ENCODE data around the gene OSBPL10. TPM values are rescaled to one million over a fixed set of nuclear protein-coding genes. Genes with fewer than 3 reads are reported as not detected.

OSBPL10 gene
- total RNA-seq, 1 donor from 2014 or later, result 8.4 TPM

- no peaks in the 10 kb centered on the region for H3K79me2 ChIP-seq (ENCODE audit: low read depth)
- H3K27ac ChIP-seq, result no peak overlapping the region
- no peak overlapping the region for H3K27ac Mint-ChIP-seq
- H3K9ac ChIP-seq, result no peak overlapping the region
- H3K36me3 Mint-ChIP-seq, result no peaks in the 10 kb centered on the region
- no peak overlapping the region for H3K4me2 ChIP-seq
- no peak for DNase-seq (ENCODE audit: low spot score)
- H3K4me1 Mint-ChIP-seq, result peaks cover 3% of the 10 kb centered on the region
- no peaks in the 10 kb centered on the region for H3K36me3 ChIP-seq
- H3K4me3 ChIP-seq, result no peak overlapping the region
- H3K27me3 ChIP-seq, result no peaks in the 10 kb centered on the region
- H3K4me3 Mint-ChIP-seq, result no peak overlapping the region
- no peaks in the 10 kb centered on the region for H3K4me1 ChIP-seq
- H3K9me3 Mint-ChIP-seq, result peaks cover 8% of the 10 kb centered on the region
- H2AFZ ChIP-seq (replicated peaks), result no peak overlapping the region
- H3K27me3 Mint-ChIP-seq (ENCODE audit: insufficient read depth, low read depth), result no peaks in the 10 kb centered on the region
- peaks cover 6% of the 10 kb centered on the region for H3K9me3 ChIP-seq (ENCODE audit: low read depth)
- no peaks in the 10 kb centered on the region for H4K20me1 ChIP-seq (ENCODE audit: low read depth)
- TF ChIP-seq EZH2phosphoT487 (IDR thresholded peaks at IDR 0.05), result no peak
- TF ChIP-seq CTCF (IDR thresholded peaks at IDR 0.05), result no peak
- no peaks in the 10 kb centered on the region for H3F3A ChIP-seq (ENCODE audit: low read depth)
Observed at GRCh38 chr3:31775383-31775782, 205.7 kb downstream of the OSBPL10 start.

GRCh38 chr3:31772758-31773473 is 208.1 kb downstream of the OSBPL10 start:
- Histone ChIP-seq H3F3A (ENCODE audit: low read depth) (no peaks in the 10 kb centered on the region), H3K4me3 (no peak overlapping the region), H2AFZ (replicated peaks) (no peak overlapping the region), H3K9me3 (ENCODE audit: low read depth) (no peaks in the 10 kb centered on the region), H3K27me3 (no peaks in the 10 kb centered on the region), H3K4me2 (no peak overlapping the region), H3K79me2 (ENCODE audit: low read depth) (no peaks in the 10 kb centered on the region), H3K36me3 (no peaks in the 10 kb centered on the region), H4K20me1 (ENCODE audit: low read depth) (no peaks in the 10 kb centered on the region), H3K4me1 (no peaks in the 10 kb centered on the region), H3K27ac (no peak overlapping the region), H3K9ac (no peak overlapping the region)
- DNase-seq (ENCODE audit: low spot score), result no peak
- TF ChIP-seq EZH2phosphoT487 (IDR thresholded peaks at IDR 0.05), result no peak
- TF ChIP-seq EZH2 (IDR thresholded peaks at IDR 0.05), result no peak
- no peak for TF ChIP-seq CTCF (IDR thresholded peaks at IDR 0.05)
- Mint-ChIP-seq H3K36me3 (no peaks in the 10 kb centered on the region), H3K27me3 (ENCODE audit: insufficient read depth, low read depth) (peaks cover 3% of the 10 kb centered on the region), H3K9me3 (no peaks in the 10 kb centered on the region), H3K27ac (no peak overlapping the region), H3K4me1 (peaks cover 3% of the 10 kb centered on the region), H3K4me3 (no peak overlapping the region)

- H3K9ac ChIP-seq, result no peak overlapping the region
Observed at GRCh38 chr3:31772272-31772671, 208.8 kb downstream of the OSBPL10 start.

More at GRCh38 chr3:31772272-31772671, 208.8 kb downstream of the OSBPL10 start:
- Mint-ChIP-seq H3K4me1 (peaks cover 3% of the 10 kb centered on the region), H3K4me3 (no peak overlapping the region), H3K9me3 (no peaks in the 10 kb centered on the region), H3K36me3 (no peaks in the 10 kb centered on the region), H3K27ac (no peak overlapping the region), H3K27me3 (ENCODE audit: insufficient read depth, low read depth) (peaks cover 3% of the 10 kb centered on the region)
- DNase-seq (ENCODE audit: low spot score), result no peak
- Histone ChIP-seq H3K27ac (no peak overlapping the region), H3F3A (ENCODE audit: low read depth) (no peaks in the 10 kb centered on the region), H3K4me1 (no peaks in the 10 kb centered on the region), H3K79me2 (ENCODE audit: low read depth) (no peaks in the 10 kb centered on the region), H4K20me1 (ENCODE audit: low read depth) (no peaks in the 10 kb centered on the region), H2AFZ (replicated peaks) (no peak overlapping the region), H3K27me3 (no peaks in the 10 kb centered on the region), H3K4me2 (no peak overlapping the region), H3K4me3 (no peak overlapping the region), H3K9me3 (ENCODE audit: low read depth) (no peaks in the 10 kb centered on the region), H3K36me3 (no peaks in the 10 kb centered on the region)
- no peak for TF ChIP-seq CTCF (IDR thresholded peaks at IDR 0.05)
- no peak for TF ChIP-seq EZH2phosphoT487 (IDR thresholded peaks at IDR 0.05)
- no peak for TF ChIP-seq EZH2 (IDR thresholded peaks at IDR 0.05)

Measured in neural progenitor cell (in vitro differentiated cells).